HG02623 (cell line): ENCODE measurements around the gene LHPP.

ENCODE experiments used
- ATAC-seq: cut with Tn5 transposase; IDR thresholded peaks from one replicate; pipeline ENCODE4 v1.9.1; 2021; ENCODE audit warnings: moderate library complexity; ENCODE audit not compliant: unreplicated experiment

The LHPP gene

GRCh38 chr10:124495725-124496124 is 34.1 kb downstream of the LHPP start:
- no peak for ATAC-seq

- no peak for ATAC-seq
These were observed 34.5 kb downstream of the LHPP start for GRCh38 chr10:124496150-124496549.

- ATAC-seq = no peak
These were observed 35.0 kb downstream of the LHPP start for GRCh38 chr10:124496620-124497019.

GRCh38 chr10:124497196-124497881 is 35.7 kb downstream of the LHPP start:
- ATAC-seq = no peak

- no peak for ATAC-seq
These were observed 36.4 kb downstream of the LHPP start for GRCh38 chr10:124498056-124498455.

GRCh38 chr10:124500757-124501156 is 39.1 kb downstream of the LHPP start:
- ATAC-seq = no peak

GRCh38 chr10:124504711-124505110 is 43.1 kb downstream of the LHPP start:
- no peak for ATAC-seq

GRCh38 chr10:124505279-124505678 is 43.7 kb downstream of the LHPP start:
- no peak for ATAC-seq

GRCh38 chr10:124508070-124508667 is 46.5 kb downstream of the LHPP start:
- no peak for ATAC-seq

GRCh38 chr10:124508907-124509454 is 47.4 kb downstream of the LHPP start:
- ATAC-seq = no peak

- ATAC-seq = no peak
These were observed 48.4 kb downstream of the LHPP start for GRCh38 chr10:124509880-124510632.

- ATAC-seq = no peak
These were observed 49.1 kb downstream of the LHPP start for GRCh38 chr10:124510759-124511158.

- no peak for ATAC-seq
These were observed 49.8 kb downstream of the LHPP start for GRCh38 chr10:124511205-124512039.

- no peak for ATAC-seq
These were observed 50.4 kb downstream of the LHPP start for GRCh38 chr10:124512040-124512428.

- no peak for ATAC-seq
These were observed 51.0 kb downstream of the LHPP start for GRCh38 chr10:124512600-124512999.

- ATAC-seq = no peak
These were observed 53.8 kb downstream of the LHPP start for GRCh38 chr10:124515244-124515970.

GRCh38 chr10:124516181-124516580 is 54.6 kb downstream of the LHPP start:
- no peak for ATAC-seq

- ATAC-seq = no peak
These were observed 55.2 kb downstream of the LHPP start for GRCh38 chr10:124516746-124517397.

- ATAC-seq = no peak
These were observed 55.8 kb downstream of the LHPP start for GRCh38 chr10:124517461-124517860.

GRCh38 chr10:124517931-124518330 is 56.3 kb downstream of the LHPP start:
- no peak for ATAC-seq
